Peyer's patch (tissue), 4 donors: ENCODE results near the gene MSI1.

ENCODE experiments used
- CTCF ChIP-seq, 6 experiments: fragments of 450-650 bp in 4 of 6; fragments of 200-600 bp in 2 of 6; sonication (generic) in 1 of 6; IDR thresholded peaks; one replicate each; pipeline ENCODE4 v1.5.1; 2017 to 2019; ENCODE audit warnings: antibody characterized with exemption in 6 of 6, mild to moderate bottlenecking in 3 of 6, moderate library complexity in 1 of 6
- POLR2A ChIP-seq, 2 donors: fragments of 450-650 bp; IDR thresholded peaks; one replicate each; pipeline ENCODE4 v1.5.1; 2017; ENCODE audit warnings: antibody characterized with exemption in 2 of 2, mild to moderate bottlenecking in 2 of 2, moderate library complexity in 2 of 2

DNA sequence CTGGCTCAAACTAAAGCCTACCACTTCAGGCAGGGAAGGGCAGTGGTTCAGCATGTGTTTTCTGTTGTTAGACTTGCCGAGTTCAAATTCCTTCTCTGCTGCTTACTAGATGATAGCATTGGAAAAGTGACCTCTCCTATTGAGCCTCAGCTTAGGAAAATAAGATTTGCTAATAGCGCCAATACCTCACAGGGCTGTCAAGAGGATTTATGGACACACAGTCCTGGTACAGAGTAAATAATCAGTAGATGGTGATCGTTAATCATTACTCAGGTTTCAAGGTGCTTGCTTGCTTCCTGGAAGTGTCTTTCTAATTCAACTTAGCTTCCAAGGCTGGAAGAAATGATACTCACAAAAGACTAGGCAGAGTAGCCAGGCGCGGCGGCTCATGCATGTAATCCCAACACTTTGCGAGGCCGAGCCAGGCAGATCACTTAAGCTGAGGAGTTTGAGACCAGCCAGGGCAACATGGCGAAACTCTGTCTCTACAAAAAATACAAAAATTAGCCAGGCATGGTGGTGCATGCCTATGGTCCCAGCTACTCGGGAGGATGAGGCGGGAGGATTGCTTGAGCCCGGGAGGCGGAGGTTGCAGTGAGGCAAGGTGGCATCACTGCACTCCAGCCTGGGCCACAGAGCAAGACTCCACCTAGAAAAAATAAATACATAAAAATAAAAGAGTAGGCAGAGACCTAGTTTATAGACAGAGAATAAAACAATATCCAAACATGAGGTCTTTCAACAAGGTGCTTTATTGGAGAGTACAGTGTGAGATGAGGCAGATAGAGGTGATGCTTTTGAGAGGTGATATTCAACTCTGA lies 47.4 kb downstream of the MSI1 start:
- TF ChIP-seq CTCF (IDR thresholded peaks at IDR 0.05) (no peak), POLR2A (IDR thresholded peaks at IDR 0.05) (peak in 1 of 2 donors; percentile 48)
